Ishikawa (cell line): ENCODE measurements around the gene SEC14L6.

ENCODE experiments used
- CEBPB ChIP-seq: IDR thresholded peaks from 2 replicates; pipeline ENCODE4 v1.6.1; 2012
- CREB1 ChIP-seq: IDR thresholded peaks from 2 replicates; pipeline ENCODE4 v1.6.1; 2012; ENCODE audit warnings: low read depth
- EGR1 ChIP-seq: IDR thresholded peaks from 2 replicates; pipeline ENCODE4 v1.6.1; 2012
- EP300 ChIP-seq: IDR thresholded peaks from 2 replicates; pipeline ENCODE4 v1.6.1; 2012; ENCODE audit warnings: borderline replicate concordance
- FOXM1 ChIP-seq: IDR thresholded peaks from 2 replicates; pipeline ENCODE4 v1.6.1; 2012; ENCODE audit warnings: low read depth, borderline replicate concordance
- NFIC ChIP-seq: IDR thresholded peaks from 2 replicates; pipeline ENCODE4 v1.6.1; 2012
- RAD21 ChIP-seq: IDR thresholded peaks from 2 replicates; pipeline ENCODE4 v1.6.1; 2012; ENCODE audit warnings: low read depth
- TAF1 ChIP-seq: IDR thresholded peaks from 2 replicates; pipeline ENCODE4 v1.6.1; 2012; ENCODE audit warnings: low read depth, mild to moderate bottlenecking
- TCF12 ChIP-seq: IDR thresholded peaks from 2 replicates; pipeline ENCODE4 v1.6.1; 2012; ENCODE audit warnings: low read depth
- TEAD4 ChIP-seq: IDR thresholded peaks from 2 replicates; pipeline ENCODE4 v1.6.1; 2012
- USF1 ChIP-seq: IDR thresholded peaks from 2 replicates; pipeline ENCODE4 v1.6.1; 2012
- YY1 ChIP-seq: IDR thresholded peaks from 2 replicates; pipeline ENCODE4 v1.6.1; 2012; ENCODE audit warnings: low read depth
- ZBTB7A ChIP-seq: IDR thresholded peaks from 2 replicates; pipeline ENCODE4 v1.6.1; 2012; ENCODE audit warnings: low read depth
- TF ChIP-seq, protein P1 (sequence below): IDR thresholded peaks from 2 replicates; pipeline ENCODE4 v1.6.1; 2012
- TF ChIP-seq, protein P2 (sequence below): IDR thresholded peaks from 2 replicates; pipeline ENCODE4 v1.6.1; 2012; ENCODE audit warnings: low read depth, mild to moderate bottlenecking

The SEC14L6 gene

DNA sequence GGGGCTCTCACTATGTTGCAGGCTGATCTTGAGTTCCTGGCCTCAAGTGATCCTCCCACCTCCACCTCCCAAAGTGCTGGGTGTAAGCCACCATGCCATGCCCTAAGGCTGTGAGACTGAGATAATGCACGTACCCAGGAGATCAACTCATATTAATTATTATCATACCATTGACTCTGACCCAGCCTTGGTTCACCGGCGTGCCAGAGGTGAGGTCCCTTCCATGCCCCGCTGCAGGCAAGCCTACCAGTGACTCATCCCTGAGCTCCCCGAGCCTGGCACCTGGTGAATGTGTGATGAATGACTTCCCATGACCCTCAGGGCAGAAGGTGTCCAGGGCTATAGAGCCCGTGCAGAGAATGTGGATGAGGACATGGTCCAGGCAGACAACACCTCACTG is 15.8 kb upstream of the SEC14L6 start:
- TF ChIP-seq YY1, result no peak
- no peak for TF ChIP-seq RAD21
- no peak for TF ChIP-seq TAF1
- TF ChIP-seq FOXM1, result no peak
- TF ChIP-seq EP300, result no peak
- no peak for TF ChIP-seq CEBPB
- TF ChIP-seq, protein P1, sequence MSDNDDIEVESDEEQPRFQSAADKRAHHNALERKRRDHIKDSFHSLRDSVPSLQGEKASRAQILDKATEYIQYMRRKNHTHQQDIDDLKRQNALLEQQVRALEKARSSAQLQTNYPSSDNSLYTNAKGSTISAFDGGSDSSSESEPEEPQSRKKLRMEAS, result no peak

DNA sequence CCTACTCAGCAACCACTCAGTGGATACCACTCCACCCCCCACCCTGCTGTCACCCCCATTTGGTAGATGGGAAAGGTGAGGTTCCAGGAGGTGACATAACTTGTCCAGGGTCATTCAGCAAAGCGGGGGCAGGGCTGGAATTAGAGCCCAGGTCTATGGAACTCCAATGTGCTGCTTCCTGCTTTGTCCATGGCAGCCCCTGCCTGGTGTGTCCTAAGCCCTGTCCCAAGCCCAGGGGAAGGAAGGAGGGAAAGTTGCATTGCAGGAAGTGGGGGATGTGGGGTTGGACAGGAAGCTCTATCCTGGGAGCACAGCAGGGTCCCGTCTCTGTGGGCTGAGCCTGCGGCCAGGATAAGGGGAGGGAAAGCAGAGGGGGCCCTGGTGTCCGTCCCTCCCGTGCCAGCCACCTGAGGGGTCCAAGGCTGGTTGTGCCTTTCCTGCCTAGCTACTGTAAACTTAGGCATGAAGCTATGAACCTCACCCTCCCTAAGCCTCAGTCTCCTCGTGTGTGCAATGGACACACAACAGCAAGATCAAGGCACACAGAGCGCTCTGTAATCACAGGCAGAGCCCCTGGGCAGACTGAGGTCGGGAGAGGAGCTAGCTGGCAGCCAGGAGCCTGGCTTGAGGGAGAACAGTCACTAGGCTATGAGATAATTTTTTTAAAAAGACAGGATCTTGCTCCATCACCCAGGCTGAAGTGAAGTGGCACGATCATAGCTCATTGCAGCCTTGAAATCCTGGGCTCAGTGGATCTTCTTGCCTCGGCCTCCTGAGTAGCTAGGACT is 15.1 kb upstream of the SEC14L6 start:
- TF ChIP-seq TCF12, result no peak
- no peak for TF ChIP-seq CEBPB
- TF ChIP-seq TAF1, result no peak
- no peak for TF ChIP-seq EGR1
- TF ChIP-seq CREB1, result no peak
- TF ChIP-seq, protein P1, result no peak
- no peak for TF ChIP-seq RAD21
- TF ChIP-seq NFIC, result no peak

- no peak for TF ChIP-seq EP300
- TF ChIP-seq USF1, result no peak
- no peak for TF ChIP-seq EGR1
- no peak for TF ChIP-seq TEAD4
- TF ChIP-seq, protein P2, sequence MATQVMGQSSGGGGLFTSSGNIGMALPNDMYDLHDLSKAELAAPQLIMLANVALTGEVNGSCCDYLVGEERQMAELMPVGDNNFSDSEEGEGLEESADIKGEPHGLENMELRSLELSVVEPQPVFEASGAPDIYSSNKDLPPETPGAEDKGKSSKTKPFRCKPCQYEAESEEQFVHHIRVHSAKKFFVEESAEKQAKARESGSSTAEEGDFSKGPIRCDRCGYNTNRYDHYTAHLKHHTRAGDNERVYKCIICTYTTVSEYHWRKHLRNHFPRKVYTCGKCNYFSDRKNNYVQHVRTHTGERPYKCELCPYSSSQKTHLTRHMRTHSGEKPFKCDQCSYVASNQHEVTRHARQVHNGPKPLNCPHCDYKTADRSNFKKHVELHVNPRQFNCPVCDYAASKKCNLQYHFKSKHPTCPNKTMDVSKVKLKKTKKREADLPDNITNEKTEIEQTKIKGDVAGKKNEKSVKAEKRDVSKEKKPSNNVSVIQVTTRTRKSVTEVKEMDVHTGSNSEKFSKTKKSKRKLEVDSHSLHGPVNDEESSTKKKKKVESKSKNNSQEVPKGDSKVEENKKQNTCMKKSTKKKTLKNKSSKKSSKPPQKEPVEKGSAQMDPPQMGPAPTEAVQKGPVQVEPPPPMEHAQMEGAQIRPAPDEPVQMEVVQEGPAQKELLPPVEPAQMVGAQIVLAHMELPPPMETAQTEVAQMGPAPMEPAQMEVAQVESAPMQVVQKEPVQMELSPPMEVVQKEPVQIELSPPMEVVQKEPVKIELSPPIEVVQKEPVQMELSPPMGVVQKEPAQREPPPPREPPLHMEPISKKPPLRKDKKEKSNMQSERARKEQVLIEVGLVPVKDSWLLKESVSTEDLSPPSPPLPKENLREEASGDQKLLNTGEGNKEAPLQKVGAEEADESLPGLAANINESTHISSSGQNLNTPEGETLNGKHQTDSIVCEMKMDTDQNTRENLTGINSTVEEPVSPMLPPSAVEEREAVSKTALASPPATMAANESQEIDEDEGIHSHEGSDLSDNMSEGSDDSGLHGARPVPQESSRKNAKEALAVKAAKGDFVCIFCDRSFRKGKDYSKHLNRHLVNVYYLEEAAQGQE, result no peak
- TF ChIP-seq CREB1, result no peak
- TF ChIP-seq TCF12, result no peak
- no peak for TF ChIP-seq ZBTB7A
- TF ChIP-seq RAD21, result no peak
- no peak for TF ChIP-seq TAF1
- TF ChIP-seq CEBPB, result no peak
- TF ChIP-seq, protein P1, result no peak
These were observed 13.3 kb upstream of the SEC14L6 start for GRCh38 chr22:30559889-30560288.

GRCh38 chr22:30557243-30557642 is 10.7 kb upstream of the SEC14L6 start:
- no peak for TF ChIP-seq CREB1
- TF ChIP-seq, protein P2, result no peak
- no peak for TF ChIP-seq USF1
- TF ChIP-seq FOXM1, result no peak
- TF ChIP-seq YY1, result no peak
- no peak for TF ChIP-seq EP300
- no peak for TF ChIP-seq NFIC
- no peak for TF ChIP-seq RAD21
- TF ChIP-seq TEAD4, result no peak
- TF ChIP-seq, protein P1, result no peak
- no peak for TF ChIP-seq TAF1
- no peak for TF ChIP-seq CEBPB
- no peak for TF ChIP-seq ZBTB7A
- TF ChIP-seq EGR1, result no peak
- TF ChIP-seq TCF12, result no peak

GRCh38 chr22:30556388-30556787 is 9.8 kb upstream of the SEC14L6 start:
- TF ChIP-seq USF1, result no peak
- TF ChIP-seq RAD21, result peak; percentile 46
